BLaER1 treated with 17β-estradiol and CSF1 and Interleukin-3, amounts not matched to agents 10 nM and 100 nM (cell line): ENCODE results near the gene MCOLN1.
A peak's percentile ranks its signal among the peaks of the same experiment; 100 is the strongest.

ENCODE experiments used
- H3K27ac ChIP-seq, 11 experiments: shearing (Covaris generic); formaldehyde crosslinking; 2 replicates each; pipeline ENCODE4 v1.8.1; 2022
- H3K27me3 ChIP-seq, 11 experiments: shearing (Covaris generic); formaldehyde crosslinking; 2 replicates each; pipeline ENCODE4 v1.8.1; 2022
- H3K36me3 ChIP-seq, 11 experiments: shearing (Covaris generic); formaldehyde crosslinking; 2 replicates each; pipeline ENCODE4 v1.8.1; 2022
- H3K4me1 ChIP-seq, 10 experiments: shearing (Covaris generic); formaldehyde crosslinking; 2 replicates each; pipeline ENCODE4 v1.8.1; 2022
- H3K4me2 ChIP-seq, 11 experiments: shearing (Covaris generic); formaldehyde crosslinking; 2 replicates each; pipeline ENCODE4 v1.8.1; 2022
- H3K4me3 ChIP-seq, 10 experiments: shearing (Covaris generic); formaldehyde crosslinking; 2 replicates each; pipeline ENCODE4 v1.8.1; 2022
- H3K9ac ChIP-seq, 11 experiments: shearing (Covaris generic); formaldehyde crosslinking; 2 replicates each; pipeline ENCODE4 v1.8.1; 2022
- H3K9me3 ChIP-seq, 11 experiments: shearing (Covaris generic); formaldehyde crosslinking; replicated peaks in 1 of 11; 2 replicates each; pipeline ENCODE4 v1.8.1; 2022
- H4K20me1 ChIP-seq, 11 experiments: shearing (Covaris generic); formaldehyde crosslinking; 2 replicates each; pipeline ENCODE4 v1.8.1; 2022
- Cebpa-rat ChIP-seq, 11 experiments: shearing (Covaris generic); IDR thresholded peaks; 2 replicates each; pipeline ENCODE4 v1.8.1; 2022

Gene MCOLN1

DNA sequence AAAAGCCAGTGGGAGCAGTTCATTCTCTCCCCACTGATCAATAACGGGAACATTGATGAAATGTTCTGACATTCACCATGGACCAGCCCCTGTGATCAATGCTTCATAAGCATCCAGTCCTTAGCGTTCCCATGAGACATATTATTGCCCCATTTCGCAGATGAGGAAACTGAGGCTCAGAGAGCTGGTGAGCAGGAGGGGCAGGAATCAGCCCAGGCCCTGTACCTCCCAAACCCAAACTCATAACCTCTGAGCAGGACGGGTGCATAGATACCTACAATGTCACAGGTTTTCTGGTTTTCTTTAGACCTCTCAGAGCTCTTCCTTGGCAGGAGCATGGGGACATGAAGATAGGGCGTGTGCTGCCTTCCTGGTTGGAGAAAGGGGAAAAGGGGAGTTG is 2.1 kb downstream of the MCOLN1 start:
- Histone ChIP-seq H3K9me3 (no peaks in the 10 kb centered on the region), H3K9ac (no peak overlapping the region), H3K4me3 (peak overlapping the region in 1 of 10 experiments; percentile 85; a peak in 2 of 20 replicates), H3K4me2 (peak overlapping the region in 3 of 11 experiments; percentile 92 to 99 (median 97); a peak in 5 of 22 replicates), H3K36me3 (peaks cover 3 to 69% (median 42%) of the 10 kb centered on the region in 11 experiments; a peak in 20 of 22 replicates), H3K27me3 (no peaks in the 10 kb centered on the region), H3K27ac (no peak overlapping the region), H4K20me1 (peaks cover 0 to 33% (median 0%) of the 10 kb centered on the region in 11 experiments; a peak in 5 of 22 replicates), H3K4me1 (peaks cover 17 to 62% (median 22%) of the 10 kb centered on the region in 10 experiments)
- no peak for TF ChIP-seq Cebpa-rat (IDR thresholded peaks at IDR 0.05)

DNA sequence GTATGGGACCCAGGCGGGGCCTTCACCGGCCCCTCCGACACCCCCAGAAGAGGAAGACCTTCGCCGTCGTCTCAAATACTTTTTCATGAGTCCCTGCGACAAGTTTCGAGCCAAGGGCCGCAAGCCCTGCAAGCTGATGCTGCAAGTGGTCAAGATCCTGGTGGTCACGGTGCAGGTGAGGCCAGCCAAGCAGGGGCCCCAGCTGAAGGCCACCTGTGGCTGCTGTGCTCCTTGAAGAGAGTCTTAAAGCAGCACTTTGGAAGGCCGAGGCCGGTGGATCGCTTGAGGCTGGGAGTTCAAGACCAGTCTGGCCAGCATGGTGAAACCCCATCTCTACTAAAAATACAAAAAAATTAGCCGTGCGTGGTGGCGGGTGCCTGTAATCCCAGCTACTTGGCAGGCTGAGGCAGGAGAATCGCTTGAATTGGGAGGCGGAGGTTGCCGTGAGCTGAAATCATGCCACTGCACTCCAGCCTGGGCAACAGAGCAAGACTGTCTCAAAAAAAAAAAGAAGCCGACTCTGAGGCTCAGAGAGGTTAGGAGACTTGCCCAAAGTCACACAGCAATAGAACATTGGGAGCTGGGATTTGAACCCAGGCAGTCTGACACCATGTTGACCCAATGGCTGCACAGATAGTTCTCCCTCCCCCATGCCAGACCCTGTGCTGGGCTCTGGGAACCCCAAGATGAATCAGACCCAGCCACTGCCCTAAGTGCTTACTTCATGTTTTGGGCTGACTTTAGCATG is 2.7 kb downstream of the MCOLN1 start:
- Histone ChIP-seq H3K4me2 (peak overlapping the region in 2 of 11 experiments; percentile 92 to 97; a peak in 3 of 22 replicates), H3K4me1 (peaks cover 17 to 62% (median 22%) of the 10 kb centered on the region in 10 experiments), H4K20me1 (peaks cover 0 to 38% (median 0%) of the 10 kb centered on the region in 11 experiments; a peak in 5 of 22 replicates), H3K36me3 (peaks cover 5 to 69% (median 43%) of the 10 kb centered on the region in 11 experiments; a peak in 21 of 22 replicates), H3K27me3 (no peaks in the 10 kb centered on the region), H3K4me3 (no peak overlapping the region), H3K27ac (no peak overlapping the region), H3K9ac (no peak overlapping the region), H3K9me3 (no peaks in the 10 kb centered on the region)
- no peak for TF ChIP-seq Cebpa-rat (IDR thresholded peaks at IDR 0.05)

DNA sequence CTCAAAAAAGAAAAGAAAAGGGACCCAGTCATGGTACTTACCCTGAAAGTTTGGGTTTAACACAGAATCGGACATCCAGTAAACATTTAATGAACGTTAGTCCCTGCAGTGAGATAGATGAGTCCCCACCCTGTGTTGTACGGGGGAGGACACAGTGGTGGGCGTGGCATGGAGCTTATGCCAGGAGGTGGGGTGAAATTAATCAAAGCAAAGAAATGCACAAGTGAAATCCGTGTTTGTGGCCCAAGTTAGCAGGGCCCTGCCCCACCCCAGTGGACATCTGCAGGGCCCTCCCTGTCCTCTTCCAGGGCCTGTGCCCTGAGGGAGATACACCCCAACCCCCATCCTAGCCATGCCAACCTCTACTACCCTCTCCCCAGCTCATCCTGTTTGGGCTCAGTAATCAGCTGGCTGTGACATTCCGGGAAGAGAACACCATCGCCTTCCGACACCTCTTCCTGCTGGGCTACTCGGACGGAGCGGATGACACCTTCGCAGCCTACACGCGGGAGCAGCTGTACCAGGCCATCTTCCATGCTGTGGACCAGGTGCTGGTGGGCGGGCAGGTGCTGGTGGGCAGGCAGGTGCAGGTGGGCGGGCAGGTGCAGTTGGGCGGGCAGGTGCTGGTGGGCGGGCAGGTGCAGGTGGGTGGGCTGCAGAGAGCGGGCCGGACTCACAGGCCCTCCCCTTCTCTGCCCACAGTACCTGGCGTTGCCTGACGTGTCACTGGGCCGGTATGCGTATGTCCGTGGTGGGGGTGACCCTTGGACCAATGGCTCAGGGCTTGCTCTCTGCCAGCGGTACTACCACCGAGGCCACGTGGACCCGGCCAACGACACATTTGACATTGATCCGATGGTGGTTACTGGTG is 3.9 kb downstream of the MCOLN1 start:
- H3K27ac ChIP-seq: no peak overlapping the region
- no peaks in the 10 kb centered on the region for H3K27me3 ChIP-seq
- peaks cover 0 to 41% (median 0%) of the 10 kb centered on the region in 11 experiments; a peak in 5 of 22 replicates for H4K20me1 ChIP-seq
- H3K36me3 ChIP-seq: peaks cover 4 to 74% (median 50%) of the 10 kb centered on the region in 11 experiments; a peak in 17 of 22 replicates
- peak overlapping the region in 1 of 11 experiments; percentile 50; a peak in 1 of 22 replicates for H3K9ac ChIP-seq
- peaks cover 17 to 59% (median 22%) of the 10 kb centered on the region in 10 experiments for H3K4me1 ChIP-seq
- H3K4me3 ChIP-seq: no peak overlapping the region
- H3K4me2 ChIP-seq: peak overlapping the region in 2 of 11 experiments; percentile 62 to 74; a peak in 3 of 22 replicates
- H3K9me3 ChIP-seq: no peaks in the 10 kb centered on the region
- TF ChIP-seq Cebpa-rat (IDR thresholded peaks at IDR 0.05): no peak

DNA sequence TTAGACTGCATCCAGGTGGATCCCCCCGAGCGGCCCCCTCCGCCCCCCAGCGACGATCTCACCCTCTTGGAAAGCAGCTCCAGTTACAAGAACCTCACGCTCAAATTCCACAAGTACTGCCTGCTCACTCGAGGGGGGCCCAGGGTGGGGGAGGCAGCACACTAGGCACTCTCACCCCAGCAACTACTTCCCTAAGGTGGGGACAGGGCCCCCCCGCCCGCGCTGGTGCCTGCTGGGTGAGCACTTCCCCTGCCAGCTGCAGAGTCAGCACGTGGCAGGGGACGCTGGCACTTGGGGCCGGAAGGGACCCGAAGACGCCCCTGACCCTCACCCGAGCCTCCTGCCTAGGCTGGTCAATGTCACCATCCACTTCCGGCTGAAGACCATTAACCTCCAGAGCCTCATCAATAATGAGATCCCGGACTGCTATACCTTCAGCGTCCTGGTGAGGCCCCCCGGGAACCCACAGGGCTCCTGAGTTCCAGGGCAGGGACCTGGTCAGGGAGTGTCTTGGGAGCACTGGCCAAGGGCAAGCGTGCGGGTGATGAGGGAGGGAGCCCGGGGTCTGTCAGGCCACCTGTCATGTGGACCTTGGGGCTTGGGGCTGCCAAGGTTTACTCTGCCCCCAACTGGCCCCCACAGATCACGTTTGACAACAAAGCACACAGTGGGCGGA is 5.2 kb downstream of the MCOLN1 start:
- no peak for TF ChIP-seq Cebpa-rat (IDR thresholded peaks at IDR 0.05)
- Histone ChIP-seq H3K4me2 (peak overlapping the region in 3 of 11 experiments; percentile 62 to 74 (median 63); a peak in 6 of 22 replicates), H4K20me1 (peaks cover 0 to 41% (median 0%) of the 10 kb centered on the region in 11 experiments; a peak in 5 of 22 replicates), H3K27ac (peak overlapping the region in 2 of 11 experiments; percentile 10 to 16; a peak in 3 of 22 replicates), H3K9me3 (no peaks in the 10 kb centered on the region), H3K27me3 (no peaks in the 10 kb centered on the region), H3K9ac (peak overlapping the region in 4 of 11 experiments; percentile 15 to 50 (median 18); a peak in 3 of 22 replicates), H3K4me3 (no peak overlapping the region), H3K36me3 (peaks cover 4 to 88% (median 56%) of the 10 kb centered on the region in 11 experiments; a peak in 17 of 22 replicates), H3K4me1 (peaks cover 10 to 51% (median 14%) of the 10 kb centered on the region in 10 experiments)

DNA sequence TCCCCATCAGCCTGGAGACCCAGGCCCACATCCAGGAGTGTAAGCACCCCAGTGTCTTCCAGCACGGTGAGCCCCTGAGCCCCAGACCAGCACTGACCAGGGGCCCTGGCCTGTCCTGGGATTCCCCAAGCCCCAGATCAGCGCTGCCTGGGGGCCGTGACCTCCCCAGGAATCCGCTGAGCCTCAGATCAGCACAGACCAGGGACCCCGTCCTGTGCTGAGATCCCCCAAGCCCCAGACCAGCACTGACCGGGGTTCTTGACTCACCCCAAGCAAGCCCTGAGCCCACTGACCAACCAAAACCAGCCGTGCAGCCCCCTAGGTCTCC is 5.7 kb downstream of the MCOLN1 start:
- Histone ChIP-seq H3K4me1 (peaks cover 6 to 55% (median 12%) of the 10 kb centered on the region in 10 experiments), H3K9me3 (no peaks in the 10 kb centered on the region), H3K9ac (peak overlapping the region in 2 of 11 experiments; percentile 17 to 50; a peak in 1 of 22 replicates), H3K4me2 (peak overlapping the region in 2 of 11 experiments; percentile 62 to 74; a peak in 3 of 22 replicates), H3K36me3 (peaks cover 4 to 93% (median 61%) of the 10 kb centered on the region in 11 experiments; a peak in 17 of 22 replicates), H3K27me3 (no peaks in the 10 kb centered on the region), H4K20me1 (peaks cover 0 to 41% (median 0%) of the 10 kb centered on the region in 11 experiments; a peak in 5 of 22 replicates), H3K27ac (peak overlapping the region in 2 of 11 experiments; percentile 10 to 16; a peak in 1 of 22 replicates), H3K4me3 (no peak overlapping the region)
- no peak for TF ChIP-seq Cebpa-rat (IDR thresholded peaks at IDR 0.05)

DNA sequence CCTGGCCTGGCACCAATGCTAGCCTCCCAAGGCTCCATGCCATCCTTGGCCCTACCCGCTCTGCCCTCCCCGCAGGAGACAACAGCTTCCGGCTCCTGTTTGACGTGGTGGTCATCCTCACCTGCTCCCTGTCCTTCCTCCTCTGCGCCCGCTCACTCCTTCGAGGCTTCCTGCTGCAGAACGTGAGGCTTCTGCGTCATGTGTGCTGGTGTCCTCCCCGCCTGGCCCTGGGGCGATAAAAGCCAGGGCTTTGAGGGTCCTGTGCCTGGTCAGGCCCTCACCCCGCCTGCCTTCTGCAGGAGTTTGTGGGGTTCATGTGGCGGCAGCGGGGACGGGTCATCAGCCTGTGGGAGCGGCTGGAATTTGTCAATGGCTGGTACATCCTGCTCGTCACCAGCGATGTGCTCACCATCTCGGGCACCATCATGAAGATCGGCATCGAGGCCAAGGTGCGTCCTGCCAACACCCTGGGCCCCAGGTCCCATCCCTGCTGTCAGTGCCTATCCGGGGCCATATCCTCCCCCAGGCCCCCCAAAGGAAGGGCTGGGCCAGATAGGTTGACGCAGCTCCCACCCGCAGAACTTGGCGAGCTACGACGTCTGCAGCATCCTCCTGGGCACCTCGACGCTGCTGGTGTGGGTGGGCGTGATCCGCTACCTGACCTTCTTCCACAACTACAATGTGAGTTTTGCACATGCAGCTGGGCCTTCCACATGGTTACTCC is 6.3 kb downstream of the MCOLN1 start:
- Histone ChIP-seq H3K36me3 (peaks cover 4 to 97% (median 63%) of the 10 kb centered on the region in 11 experiments; a peak in 17 of 22 replicates), H3K27ac (no peak overlapping the region; a peak in 1 of 22 replicates), H3K4me2 (no peak overlapping the region; a peak in 1 of 22 replicates), H3K4me3 (no peak overlapping the region), H3K27me3 (no peaks in the 10 kb centered on the region), H4K20me1 (peaks cover 0 to 38% (median 0%) of the 10 kb centered on the region in 11 experiments; a peak in 5 of 22 replicates), H3K9ac (0 out of 22 replicates have a peak overlapping the region, but pooled peaks of 1 of the 11 experiments have one; percentile 50), H3K9me3 (no peaks in the 10 kb centered on the region), H3K4me1 (peaks cover 5 to 55% (median 12%) of the 10 kb centered on the region in 10 experiments; a peak in 19 of 20 replicates)
- no peak for TF ChIP-seq Cebpa-rat (IDR thresholded peaks at IDR 0.05)

DNA sequence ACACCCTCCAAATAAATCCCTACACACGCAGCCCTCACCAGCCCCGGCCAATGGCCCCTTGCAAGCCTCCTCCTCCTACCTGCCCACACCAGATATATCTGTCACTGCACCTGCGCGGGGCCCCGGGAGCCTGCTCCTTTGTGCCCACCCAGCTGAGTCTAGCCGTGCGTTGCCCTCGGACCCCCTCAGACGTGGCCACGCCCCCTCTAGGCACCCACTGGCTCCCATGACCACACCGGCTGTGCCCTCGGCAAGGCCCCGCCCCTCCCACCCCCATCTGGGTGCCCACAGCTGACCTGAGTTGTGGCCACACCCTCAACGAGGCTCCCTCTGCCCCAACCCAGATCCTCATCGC is 6.8 kb downstream of the MCOLN1 start:
- Histone ChIP-seq H3K4me3 (no peak overlapping the region), H3K36me3 (peaks cover 4 to 94% (median 63%) of the 10 kb centered on the region in 11 experiments; a peak in 17 of 22 replicates), H4K20me1 (peaks cover 0 to 33% (median 0%) of the 10 kb centered on the region in 11 experiments; a peak in 4 of 22 replicates), H3K4me1 (peaks cover 6 to 50% (median 10%) of the 10 kb centered on the region in 10 experiments; a peak in 18 of 20 replicates), H3K27me3 (no peaks in the 10 kb centered on the region), H3K27ac (no peak overlapping the region), H3K4me2 (no peak overlapping the region), H3K9ac (no peak overlapping the region), H3K9me3 (no peaks in the 10 kb centered on the region)
- no peak for TF ChIP-seq Cebpa-rat (IDR thresholded peaks at IDR 0.05)
